Measurements from ENCODE around the gene KCNH3.

DNA sequence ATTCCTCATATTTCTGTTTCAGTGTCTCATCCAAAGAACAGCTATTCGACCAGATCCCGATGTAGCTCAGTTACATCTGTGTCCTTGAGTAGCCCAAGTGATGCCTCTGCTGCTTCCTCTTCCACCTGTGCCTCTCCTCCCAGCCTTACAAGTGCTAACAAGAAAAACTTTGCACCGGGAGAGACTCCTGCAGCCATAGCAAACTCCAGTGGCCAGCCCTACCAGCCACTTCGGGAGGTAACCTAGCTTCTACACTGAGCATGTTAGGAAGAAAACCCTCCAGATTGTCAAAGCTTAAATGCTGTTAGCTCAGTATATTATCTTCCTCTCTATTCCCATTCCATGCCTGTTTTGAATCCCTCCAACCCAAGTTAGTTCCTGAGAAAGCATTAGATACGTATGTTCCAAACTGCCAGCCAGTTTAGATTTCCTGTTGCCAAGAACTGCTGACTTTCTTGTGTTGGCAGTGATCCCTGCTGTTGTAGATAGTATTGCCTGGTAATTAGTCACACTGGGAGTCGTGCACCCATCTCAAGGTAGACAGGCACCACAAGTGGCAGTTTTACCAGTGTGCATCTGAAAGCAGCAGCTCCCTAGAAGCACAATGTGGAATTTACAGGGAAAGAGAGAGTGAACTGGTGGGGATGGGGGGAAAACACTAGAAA lies 14.0 kb upstream of the KCNH3 start:
- no peak for TF ChIP-seq ZNF350 (tag by site-specific recombination; IDR thresholded peaks at IDR 0.05)
- TF ChIP-seq, protein P1, sequence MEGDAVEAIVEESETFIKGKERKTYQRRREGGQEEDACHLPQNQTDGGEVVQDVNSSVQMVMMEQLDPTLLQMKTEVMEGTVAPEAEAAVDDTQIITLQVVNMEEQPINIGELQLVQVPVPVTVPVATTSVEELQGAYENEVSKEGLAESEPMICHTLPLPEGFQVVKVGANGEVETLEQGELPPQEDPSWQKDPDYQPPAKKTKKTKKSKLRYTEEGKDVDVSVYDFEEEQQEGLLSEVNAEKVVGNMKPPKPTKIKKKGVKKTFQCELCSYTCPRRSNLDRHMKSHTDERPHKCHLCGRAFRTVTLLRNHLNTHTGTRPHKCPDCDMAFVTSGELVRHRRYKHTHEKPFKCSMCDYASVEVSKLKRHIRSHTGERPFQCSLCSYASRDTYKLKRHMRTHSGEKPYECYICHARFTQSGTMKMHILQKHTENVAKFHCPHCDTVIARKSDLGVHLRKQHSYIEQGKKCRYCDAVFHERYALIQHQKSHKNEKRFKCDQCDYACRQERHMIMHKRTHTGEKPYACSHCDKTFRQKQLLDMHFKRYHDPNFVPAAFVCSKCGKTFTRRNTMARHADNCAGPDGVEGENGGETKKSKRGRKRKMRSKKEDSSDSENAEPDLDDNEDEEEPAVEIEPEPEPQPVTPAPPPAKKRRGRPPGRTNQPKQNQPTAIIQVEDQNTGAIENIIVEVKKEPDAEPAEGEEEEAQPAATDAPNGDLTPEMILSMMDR (tag by site-specific recombination; IDR thresholded peaks at IDR 0.05): no peak
- TF ChIP-seq, protein P2, sequence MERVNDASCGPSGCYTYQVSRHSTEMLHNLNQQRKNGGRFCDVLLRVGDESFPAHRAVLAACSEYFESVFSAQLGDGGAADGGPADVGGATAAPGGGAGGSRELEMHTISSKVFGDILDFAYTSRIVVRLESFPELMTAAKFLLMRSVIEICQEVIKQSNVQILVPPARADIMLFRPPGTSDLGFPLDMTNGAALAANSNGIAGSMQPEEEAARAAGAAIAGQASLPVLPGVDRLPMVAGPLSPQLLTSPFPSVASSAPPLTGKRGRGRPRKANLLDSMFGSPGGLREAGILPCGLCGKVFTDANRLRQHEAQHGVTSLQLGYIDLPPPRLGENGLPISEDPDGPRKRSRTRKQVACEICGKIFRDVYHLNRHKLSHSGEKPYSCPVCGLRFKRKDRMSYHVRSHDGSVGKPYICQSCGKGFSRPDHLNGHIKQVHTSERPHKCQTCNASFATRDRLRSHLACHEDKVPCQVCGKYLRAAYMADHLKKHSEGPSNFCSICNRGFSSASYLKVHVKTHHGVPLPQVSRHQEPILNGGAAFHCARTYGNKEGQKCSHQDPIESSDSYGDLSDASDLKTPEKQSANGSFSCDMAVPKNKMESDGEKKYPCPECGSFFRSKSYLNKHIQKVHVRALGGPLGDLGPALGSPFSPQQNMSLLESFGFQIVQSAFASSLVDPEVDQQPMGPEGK (tag by site-specific recombination; IDR thresholded peaks at IDR 0.05): no peak

Data from HEK293 (cell line).